GM19438 (cell line): ENCODE results near the gene NKAPD1.

Source experiments
- ATAC-seq: cut with Tn5 transposase; IDR thresholded peaks from one replicate; pipeline ENCODE4 v1.9.1; 2021; ENCODE audit warnings: low read depth; ENCODE audit not compliant: unreplicated experiment

NKAPD1 gene

GRCh38 chr11:112134473-112134872 lies 60.4 kb downstream of the NKAPD1 start:
- ATAC-seq, result no peak
